Measurements from ENCODE around the gene NAPSA. TPM values are rescaled to one million over a fixed set of nuclear protein-coding genes. Genes with fewer than 3 reads are reported as not detected.

The NAPSA gene
- total and polyA plus RNA-seq, 10 of the 15 experiments (the other 5 are each of a cell fraction or from before 2014, with no cell fraction given): 6.7 to 45.4 (median 17.1) TPM

DNA sequence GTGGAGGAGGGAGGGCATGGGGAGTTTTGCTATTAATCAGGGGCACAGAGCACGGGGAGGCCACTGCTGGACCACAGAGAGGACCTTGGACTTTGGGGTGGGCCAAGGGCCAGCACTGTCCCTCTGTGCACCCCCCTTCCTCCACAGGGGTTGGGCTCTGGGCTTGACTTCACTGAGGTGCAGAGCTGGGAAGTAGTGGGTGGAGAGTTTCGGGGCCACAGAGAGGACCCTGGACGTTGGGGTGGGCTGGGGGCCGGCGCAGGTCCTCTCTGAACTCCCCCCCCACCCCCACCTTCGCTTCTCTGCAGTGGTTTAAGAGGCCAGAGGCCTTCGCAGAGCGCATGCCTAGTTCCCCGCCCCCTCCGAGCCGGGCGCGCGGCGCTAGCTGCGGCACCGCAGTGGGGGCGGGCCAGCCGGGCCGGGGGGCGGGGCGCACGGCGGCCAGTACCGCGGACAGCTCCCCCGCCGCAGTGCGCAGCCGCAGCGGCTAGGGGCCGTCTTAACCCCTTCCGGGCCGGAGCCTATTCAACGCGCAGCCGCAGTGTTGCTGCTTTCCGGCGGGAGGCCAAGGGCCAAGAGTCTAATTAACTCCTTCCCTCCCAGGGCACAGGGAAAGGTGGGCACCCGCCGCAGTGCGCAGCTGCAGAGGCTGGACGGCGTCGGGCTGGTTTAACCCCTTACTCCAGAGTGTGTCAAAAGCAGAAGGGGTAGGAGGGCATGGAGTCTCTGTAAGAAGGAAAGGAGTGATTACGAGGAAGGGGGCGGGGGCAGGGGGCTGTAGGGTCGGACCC is 39.9 kb downstream of the NAPSA start (continued):
- TF ChIP-seq, protein P1, sequence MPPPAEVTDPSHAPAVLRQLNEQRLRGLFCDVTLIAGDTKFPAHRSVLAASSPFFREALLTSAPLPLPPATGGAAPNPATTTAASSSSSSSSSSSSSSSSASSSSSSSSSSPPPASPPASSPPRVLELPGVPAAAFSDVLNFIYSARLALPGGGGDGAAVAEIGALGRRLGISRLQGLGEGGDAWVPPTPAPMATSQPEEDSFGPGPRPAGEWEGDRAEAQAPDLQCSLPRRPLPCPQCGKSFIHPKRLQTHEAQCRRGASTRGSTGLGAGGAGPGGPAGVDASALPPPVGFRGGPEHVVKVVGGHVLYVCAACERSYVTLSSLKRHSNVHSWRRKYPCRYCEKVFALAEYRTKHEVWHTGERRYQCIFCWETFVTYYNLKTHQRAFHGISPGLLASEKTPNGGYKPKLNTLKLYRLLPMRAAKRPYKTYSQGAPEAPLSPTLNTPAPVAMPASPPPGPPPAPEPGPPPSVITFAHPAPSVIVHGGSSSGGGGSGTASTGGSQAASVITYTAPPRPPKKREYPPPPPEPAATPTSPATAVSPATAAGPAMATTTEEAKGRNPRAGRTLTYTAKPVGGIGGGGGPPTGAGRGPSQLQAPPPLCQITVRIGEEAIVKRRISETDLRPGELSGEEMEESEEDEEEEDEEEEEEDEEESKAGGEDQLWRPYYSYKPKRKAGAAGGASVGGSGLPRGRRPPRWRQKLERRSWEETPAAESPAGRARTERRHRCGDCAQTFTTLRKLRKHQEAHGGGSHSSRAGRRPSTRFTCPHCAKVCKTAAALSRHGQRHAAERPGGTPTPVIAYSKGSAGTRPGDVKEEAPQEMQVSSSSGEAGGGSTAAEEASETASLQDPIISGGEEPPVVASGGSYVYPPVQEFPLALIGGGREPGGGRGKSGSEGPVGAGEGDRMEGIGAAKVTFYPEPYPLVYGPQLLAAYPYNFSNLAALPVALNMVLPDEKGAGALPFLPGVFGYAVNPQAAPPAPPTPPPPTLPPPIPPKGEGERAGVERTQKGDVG (CRISPR knock-in tag; IDR thresholded peaks at IDR 0.05): no peak

DNA sequence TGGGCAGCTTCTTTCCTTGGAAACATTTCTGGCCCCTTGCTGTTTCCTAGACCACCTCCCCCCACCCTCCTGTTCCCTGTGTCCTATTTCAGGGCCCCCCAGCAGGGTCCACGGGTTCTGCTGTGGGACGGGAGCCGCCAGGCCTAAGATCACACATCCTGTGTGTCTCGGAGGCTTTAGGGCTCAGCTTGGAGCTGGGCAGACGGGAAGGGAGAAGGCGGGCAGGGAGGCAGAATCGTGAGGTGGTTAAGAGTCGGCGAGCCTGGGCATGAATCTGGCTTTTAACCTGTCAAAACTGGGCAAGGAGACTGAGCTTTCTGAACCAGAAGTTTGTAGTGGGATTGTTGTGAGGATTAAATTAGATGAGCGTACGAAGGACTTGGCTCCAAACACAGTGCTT is 41.1 kb downstream of the NAPSA start:
- DNase-seq (ENCODE audit: low read depth, low spot score) (no peak), ATAC-seq (no peak), FAIRE-seq (no peak)
- no peak overlapping the region for H3K4me3 ChIP-seq
- peaks cover 4% of the 10 kb centered on the region; the same call in 1 of the 2 replicates for H4K20me1 ChIP-seq (ENCODE audit: control insufficient read depth, insufficient read depth)
- in situ Hi-C loops (cut with MboI) (no loop called here), intact Hi-C loops (cut with micrococcal nuclease; ENCODE audit: unreplicated experiment) (no loop called here)
- peaks cover 10% of the 10 kb centered on the region for H3K4me1 ChIP-seq (ENCODE audit: control insufficient read depth, insufficient read depth, low read length)
- 51% methylated on average over 11 of the region's 11 CpGs for WGBS (ENCODE audit: insufficient coverage, insufficient replicate concordance, low lambda C conversion rate, missing lambda C conversion rate)
- no peak overlapping the region for H3K4me2 ChIP-seq (ENCODE audit: control insufficient read depth, insufficient read depth)
- no peaks in the 10 kb centered on the region for H3K36me3 ChIP-seq (ENCODE audit: control insufficient read depth in 2 of 2, insufficient read depth in 2 of 2, low read length in 1 of 2)
- POLR2A ChIA-PET: no interaction called here
- H3K79me2 ChIP-seq (ENCODE audit: control insufficient read depth, insufficient read depth, low read length): no peaks in the 10 kb centered on the region
- H2AFZ ChIP-seq (ENCODE audit: control insufficient read depth, low read depth, low read length): no peak overlapping the region
- H3K27me3 ChIP-seq (replicated peaks in 1 of 2; ENCODE audit: control insufficient read depth in 2 of 2, insufficient read depth in 2 of 2, low read length in 1 of 2): peaks cover 2 to 16% of the 10 kb centered on the region in 2 experiments; a peak in 3 of 4 replicates
- BruUV-seq (replicated peaks): no TSS peak
- SMC1A ChIA-PET (ENCODE audit: uncharacterized antibody, unreplicated experiment): interaction anchor here (0.6 kb wide), 1 partner anchor 152 kb away, joined by 3 read pairs; no protein-coding TSS in a partner anchor
- H3K27ac ChIP-seq (ENCODE audit: control insufficient read depth, insufficient read depth): no peak overlapping the region
- no peak overlapping the region for H3K9ac ChIP-seq (ENCODE audit: control insufficient read depth, insufficient read depth, low read length)
- H3K9me3 ChIP-seq (replicated peaks; ENCODE audit: control insufficient read depth, insufficient read depth, low read length): no peaks in the 10 kb centered on the region; the same call in 2 of the 3 replicates
- RAD21 ChIA-PET (ENCODE audit: unreplicated experiment): no interaction called here
- CTCF ChIA-PET: no interaction called here
- TF ChIP-seq STAT3 (IDR thresholded peaks at IDR 0.05; ENCODE audit: low read depth, low read length) (no peak), CEBPB (IDR thresholded peaks at IDR 0.05; ENCODE audit: borderline replicate concordance in 1 of 2, low read depth in 2 of 2, low read length in 2 of 2) (no peak), CREB1 (IDR thresholded peaks at IDR 0.05; ENCODE audit: low read depth) (no peak), SPI1 (IDR thresholded peaks at IDR 0.05; ENCODE audit: borderline replicate concordance, insufficient read depth, low read depth, low read length) (no peak), PAX5 (IDR thresholded peaks at IDR 0.05; ENCODE audit: borderline replicate concordance, low read depth, low read length) (no peak), SP1 (IDR thresholded peaks at IDR 0.05; ENCODE audit: low read depth, low read length) (no peak), EZH2 (IDR thresholded peaks at IDR 0.05; ENCODE audit: borderline replicate concordance, control insufficient read depth, low read depth, low read length) (no peak), TBL1XR1 (IDR thresholded peaks at IDR 0.05; ENCODE audit: low read depth, low read length) (no peak), MYC (IDR thresholded peaks at IDR 0.05; ENCODE audit: insufficient read depth, insufficient read length, insufficient replicate concordance, low read length, severe bottlenecking) (no peak), KAT2A (conservative IDR thresholded peaks at IDR 0.05; ENCODE audit: control insufficient read depth, low read depth, low read length) (no peak)
- TF ChIP-seq, protein P2, sequence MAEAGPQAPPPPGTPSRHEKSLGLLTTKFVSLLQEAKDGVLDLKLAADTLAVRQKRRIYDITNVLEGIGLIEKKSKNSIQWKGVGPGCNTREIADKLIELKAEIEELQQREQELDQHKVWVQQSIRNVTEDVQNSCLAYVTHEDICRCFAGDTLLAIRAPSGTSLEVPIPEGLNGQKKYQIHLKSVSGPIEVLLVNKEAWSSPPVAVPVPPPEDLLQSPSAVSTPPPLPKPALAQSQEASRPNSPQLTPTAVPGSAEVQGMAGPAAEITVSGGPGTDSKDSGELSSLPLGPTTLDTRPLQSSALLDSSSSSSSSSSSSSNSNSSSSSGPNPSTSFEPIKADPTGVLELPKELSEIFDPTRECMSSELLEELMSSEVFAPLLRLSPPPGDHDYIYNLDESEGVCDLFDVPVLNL (IDR thresholded peaks at IDR 0.05; ENCODE audit: low read depth, low read length): no peak
- TF ChIP-seq, protein P3, sequence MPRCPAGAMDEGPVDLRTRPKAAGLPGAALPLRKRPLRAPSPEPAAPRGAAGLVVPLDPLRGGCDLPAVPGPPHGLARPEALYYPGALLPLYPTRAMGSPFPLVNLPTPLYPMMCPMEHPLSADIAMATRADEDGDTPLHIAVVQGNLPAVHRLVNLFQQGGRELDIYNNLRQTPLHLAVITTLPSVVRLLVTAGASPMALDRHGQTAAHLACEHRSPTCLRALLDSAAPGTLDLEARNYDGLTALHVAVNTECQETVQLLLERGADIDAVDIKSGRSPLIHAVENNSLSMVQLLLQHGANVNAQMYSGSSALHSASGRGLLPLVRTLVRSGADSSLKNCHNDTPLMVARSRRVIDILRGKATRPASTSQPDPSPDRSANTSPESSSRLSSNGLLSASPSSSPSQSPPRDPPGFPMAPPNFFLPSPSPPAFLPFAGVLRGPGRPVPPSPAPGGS (IDR thresholded peaks at IDR 0.05; ENCODE audit: borderline replicate concordance, insufficient read depth, low read depth, low read length, poor library complexity, severe bottlenecking): no peak
- TF ChIP-seq, protein P4, sequence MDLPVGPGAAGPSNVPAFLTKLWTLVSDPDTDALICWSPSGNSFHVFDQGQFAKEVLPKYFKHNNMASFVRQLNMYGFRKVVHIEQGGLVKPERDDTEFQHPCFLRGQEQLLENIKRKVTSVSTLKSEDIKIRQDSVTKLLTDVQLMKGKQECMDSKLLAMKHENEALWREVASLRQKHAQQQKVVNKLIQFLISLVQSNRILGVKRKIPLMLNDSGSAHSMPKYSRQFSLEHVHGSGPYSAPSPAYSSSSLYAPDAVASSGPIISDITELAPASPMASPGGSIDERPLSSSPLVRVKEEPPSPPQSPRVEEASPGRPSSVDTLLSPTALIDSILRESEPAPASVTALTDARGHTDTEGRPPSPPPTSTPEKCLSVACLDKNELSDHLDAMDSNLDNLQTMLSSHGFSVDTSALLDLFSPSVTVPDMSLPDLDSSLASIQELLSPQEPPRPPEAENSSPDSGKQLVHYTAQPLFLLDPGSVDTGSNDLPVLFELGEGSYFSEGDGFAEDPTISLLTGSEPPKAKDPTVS (IDR thresholded peaks at IDR 0.05; ENCODE audit: low read depth, low read length): no peak

Measured in GM12878 (cell line).